H4 (cell line): Measurements from ENCODE around the gene SLC66A3. TPM values are rescaled to one million over a fixed set of nuclear protein-coding genes. Genes with fewer than 3 reads are reported as not detected.
"Not testable (repeated sequence)": the region's sequence is repeated elsewhere in the genome, so short reads cannot be mapped to it uniquely, and the experiment has no call there.

ENCODE experiments used
- DNase-seq: peaks from one replicate; pipeline ENCODE4 v3.0.0-alpha.2; 2015; ENCODE audit warnings: low spot score
- total RNA-seq: library from RNA; depleted of rRNA; stranded (reverse); fragments of >200 nt; shearing (Covaris generic); gene quantifications from 2 replicates; pipeline ENCODE4 v1.2.3, GENCODE V29; 2014

SLC66A3 gene
- total RNA-seq, 1 experiment from 2014 or later = 16.1 TPM

DNA sequence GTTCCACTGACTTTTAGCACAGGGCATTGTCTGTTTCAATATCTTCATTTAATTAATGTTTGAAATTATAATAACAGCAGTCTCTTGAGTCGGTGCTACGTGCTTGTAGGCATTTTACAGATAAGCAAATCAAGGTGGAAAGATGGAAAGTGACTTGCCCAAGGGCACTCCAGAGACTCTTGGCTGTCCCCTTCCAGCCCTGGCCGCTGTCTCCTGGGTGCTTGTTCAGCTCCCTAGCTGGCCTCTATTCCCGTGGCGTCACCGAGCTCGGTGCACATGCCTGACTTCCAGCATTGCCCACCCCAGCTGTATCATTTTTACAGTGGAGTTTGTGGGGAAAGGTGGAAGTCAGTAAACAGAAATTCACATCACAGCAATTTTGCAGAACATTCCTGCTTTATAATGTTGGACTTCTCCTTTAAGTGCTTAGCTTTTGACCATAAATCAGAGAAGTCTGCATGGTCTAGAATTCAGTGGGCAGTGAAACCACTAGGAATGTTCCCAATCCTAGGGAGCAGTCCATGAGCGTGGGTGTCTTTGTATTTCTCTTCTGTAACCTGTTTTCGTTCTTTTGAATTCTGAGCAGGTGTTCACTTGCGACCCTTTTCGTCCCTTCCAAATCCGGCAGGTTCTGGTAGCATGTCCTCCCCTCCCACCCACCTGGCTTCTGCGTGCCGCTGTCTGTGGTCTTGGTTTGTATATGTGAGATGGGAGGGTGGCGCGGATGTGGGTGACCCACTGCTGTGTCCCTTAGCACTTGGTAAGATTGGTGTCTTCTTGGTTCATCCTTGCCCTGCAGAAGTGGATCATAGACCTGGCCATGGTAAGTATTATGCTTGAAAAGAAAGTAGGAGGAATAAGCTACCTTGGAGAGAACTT lies 8.4 kb downstream of the SLC66A3 start:
- no peak for DNase-seq

GRCh38 chr2:11165046-11165445 lies 9.8 kb downstream of the SLC66A3 start:
- not testable (repeated sequence) for DNase-seq

GRCh38 chr2:11166476-11166875 lies 11.2 kb downstream of the SLC66A3 start:
- DNase-seq = no peak

DNA sequence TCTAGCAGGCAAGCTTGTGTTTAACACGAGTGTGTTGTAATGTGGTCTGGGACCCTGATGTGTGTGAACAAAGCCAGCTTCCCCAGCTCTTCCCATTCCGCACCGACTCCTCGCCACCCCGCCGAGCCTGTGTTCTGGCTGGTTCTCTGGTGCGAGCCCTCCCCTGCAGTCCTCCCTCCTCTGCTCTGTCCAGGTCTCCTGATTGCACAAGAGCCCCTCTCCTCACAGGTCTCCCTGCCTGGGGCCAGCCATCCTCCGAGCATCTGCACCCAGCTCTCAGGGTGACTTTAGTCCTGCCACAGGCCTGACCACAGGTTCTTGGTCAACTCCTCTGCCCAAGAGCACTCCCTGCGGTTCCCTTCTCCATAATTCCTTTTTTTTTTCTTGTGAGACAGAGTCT lies 13.2 kb downstream of the SLC66A3 start:
- no peak for DNase-seq

DNA sequence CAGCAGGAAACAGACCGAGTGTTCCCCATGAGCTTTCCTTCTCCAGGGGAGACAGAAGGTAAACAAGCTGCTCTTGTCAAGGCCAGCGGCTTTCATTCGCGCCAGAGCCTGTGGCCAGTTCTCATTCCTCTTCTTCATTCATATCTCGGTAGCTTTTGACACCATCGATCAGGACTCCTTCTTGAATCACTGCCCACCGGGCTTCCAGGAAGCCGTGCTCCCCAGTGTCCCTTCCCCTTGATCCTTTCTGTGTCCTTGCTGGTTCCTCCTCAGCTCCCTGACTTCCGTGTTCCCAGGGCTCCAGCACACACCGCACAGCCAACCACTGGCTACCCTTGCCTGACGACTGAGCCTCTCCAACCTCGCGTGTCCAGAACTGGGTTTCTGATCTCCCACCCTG lies 14.1 kb downstream of the SLC66A3 start:
- no peak for DNase-seq

- DNase-seq = no peak
Measured at GRCh38 chr2:11174222-11174621, 19.0 kb downstream of the SLC66A3 start.

DNA sequence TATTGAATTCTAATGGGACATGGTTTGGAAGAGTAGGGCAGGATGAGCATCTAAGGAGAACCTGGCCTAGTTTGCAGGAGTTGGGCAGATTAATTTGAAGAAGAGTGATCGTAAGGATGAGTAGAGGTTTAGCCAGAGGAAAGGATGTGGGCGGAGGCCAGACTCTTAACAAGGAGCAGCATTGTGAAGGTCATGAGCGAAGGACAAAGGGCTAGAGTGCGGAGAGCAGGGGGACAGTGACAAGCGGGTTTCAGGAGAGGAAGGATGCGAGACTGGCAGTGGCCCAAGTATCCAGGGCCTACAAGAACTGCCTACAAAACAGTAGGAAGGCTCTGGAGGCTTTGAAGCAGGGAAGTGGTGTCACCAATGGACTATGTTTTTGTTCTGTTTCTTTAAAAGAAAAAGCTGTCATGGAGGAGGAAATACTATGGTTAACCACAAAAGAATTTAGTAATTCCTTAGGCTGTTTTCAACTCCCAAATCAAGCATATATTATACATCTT lies 20.1 kb downstream of the SLC66A3 start:
- DNase-seq = no peak

GRCh38 chr2:11177871-11178690 lies 22.8 kb downstream of the SLC66A3 start:
- no peak for DNase-seq

GRCh38 chr2:11179196-11179595 lies 23.9 kb downstream of the SLC66A3 start:
- DNase-seq = no peak

DNA sequence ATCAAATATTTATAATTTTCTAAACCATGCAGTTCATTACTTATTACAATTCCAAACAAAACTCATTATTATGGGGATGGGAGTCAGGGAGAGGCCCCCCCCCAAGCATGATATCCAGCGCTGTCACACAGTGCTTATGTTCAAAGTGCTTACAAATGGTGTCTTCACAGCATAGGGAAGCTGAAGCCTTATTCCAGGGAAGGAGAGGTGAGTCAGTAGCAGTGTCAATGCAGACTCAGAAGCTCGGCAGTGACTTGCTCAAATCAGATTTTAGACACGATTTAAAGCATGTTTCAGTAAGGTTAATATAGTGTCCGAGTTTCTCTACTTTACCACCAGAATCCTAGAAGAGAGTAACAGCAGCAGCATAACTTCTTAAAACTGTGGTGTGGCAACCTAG lies 24.6 kb downstream of the SLC66A3 start:
- DNase-seq = no peak

GRCh38 chr2:11180653-11181052 lies 25.4 kb downstream of the SLC66A3 start:
- no peak for DNase-seq

DNA sequence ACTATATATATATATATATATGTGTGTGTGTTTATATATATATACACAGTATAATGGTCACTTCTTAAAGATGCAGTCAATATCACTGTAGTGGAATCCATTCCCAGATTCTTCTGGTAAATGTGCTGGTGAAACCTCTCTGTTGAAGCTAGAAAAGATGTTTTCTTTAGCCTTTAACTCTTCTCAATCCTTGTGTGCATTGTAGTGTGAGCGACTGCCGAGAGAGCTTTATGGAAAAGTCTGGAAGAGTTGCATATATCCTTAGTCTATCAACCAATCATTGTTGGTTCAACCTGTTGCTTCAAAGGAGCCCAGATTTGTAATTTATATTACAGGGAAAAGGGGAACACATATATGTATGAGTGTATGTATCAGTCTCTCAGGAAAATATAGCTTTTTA lies 27.7 kb downstream of the SLC66A3 start:
- no peak for DNase-seq

GRCh38 chr2:11186145-11186544 lies 30.9 kb downstream of the SLC66A3 start:
- no peak for DNase-seq

- peak; percentile 39 for DNase-seq
Measured at GRCh38 chr2:11187083-11187619, 31.9 kb downstream of the SLC66A3 start.

GRCh38 chr2:11187731-11188130 lies 32.5 kb downstream of the SLC66A3 start:
- no peak for DNase-seq

DNA sequence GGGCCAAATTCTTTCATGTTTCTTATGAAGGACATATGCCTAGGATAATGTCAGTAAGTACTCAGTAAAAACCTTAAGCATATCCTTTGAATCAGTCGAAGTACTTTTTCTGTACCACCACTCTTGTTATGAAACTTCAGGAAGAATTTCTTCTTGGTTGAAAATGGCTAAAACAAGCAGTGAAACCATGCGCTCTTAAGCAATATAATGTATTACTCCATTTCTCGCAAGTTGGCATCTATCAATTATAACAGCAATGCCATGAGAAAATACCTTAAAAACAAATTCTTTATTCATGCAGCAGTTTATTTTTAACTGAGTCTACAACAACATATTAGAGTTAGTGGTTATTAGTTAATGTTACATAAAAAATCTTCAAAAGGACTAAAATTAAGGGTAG lies 41.0 kb downstream of the SLC66A3 start:
- no peak for DNase-seq

DNA sequence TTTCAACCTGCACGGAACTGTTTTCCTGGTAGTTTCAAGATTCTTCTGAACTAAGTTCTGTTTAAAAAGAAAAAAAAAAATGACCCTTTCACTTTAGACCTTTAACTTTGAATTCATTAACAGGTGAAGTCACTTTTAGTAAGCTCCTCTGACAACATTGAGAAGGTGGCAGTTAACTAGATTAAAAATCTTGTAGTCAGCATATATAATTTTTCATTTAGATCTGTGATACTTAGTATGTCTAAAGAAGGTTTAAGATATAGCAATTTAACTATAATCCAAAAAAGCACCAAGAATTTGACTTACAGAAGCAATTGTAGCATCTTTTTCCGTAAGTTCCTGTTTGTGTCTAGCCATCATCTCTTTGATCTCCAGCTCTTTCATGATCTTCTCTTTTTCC lies 45.4 kb downstream of the SLC66A3 start:
- no peak for DNase-seq

- no peak for DNase-seq
Measured at GRCh38 chr2:11201969-11202368, 46.7 kb downstream of the SLC66A3 start.

GRCh38 chr2:11203480-11203879 lies 48.2 kb downstream of the SLC66A3 start:
- peak; percentile 37 for DNase-seq

DNA sequence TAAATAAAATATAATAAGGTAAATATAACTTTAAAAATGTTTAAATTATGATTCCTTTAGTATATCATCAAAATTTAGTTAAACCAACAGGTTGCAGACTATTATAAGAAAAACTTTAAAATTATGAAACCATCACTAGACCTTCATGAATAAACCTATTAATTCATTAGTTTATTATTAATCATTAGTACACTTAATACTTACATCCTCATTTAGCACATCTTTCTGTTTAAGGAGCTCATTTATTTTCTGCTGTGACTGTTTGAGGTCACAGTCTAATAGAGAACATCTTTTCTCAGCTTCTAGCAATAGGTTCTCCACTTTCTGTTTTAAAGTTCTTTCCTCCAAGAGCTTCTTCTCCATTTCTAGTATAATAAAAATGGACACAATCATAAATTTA lies 52.8 kb downstream of the SLC66A3 start:
- no peak for DNase-seq

GRCh38 chr2:11212645-11213044 lies 57.4 kb downstream of the SLC66A3 start:
- no peak for DNase-seq

- peak; percentile 8 for DNase-seq
Measured at GRCh38 chr2:11213090-11213638, 57.9 kb downstream of the SLC66A3 start.
